ENCODE results near the gene ERN1. TPM values are rescaled to one million over a fixed set of nuclear protein-coding genes. Genes with fewer than 3 reads are reported as not detected.

The ERN1 gene
- total and polyA plus RNA-seq, 2 of the 13 experiments (the other 11 are each of a cell fraction or from before 2014, with no cell fraction given): 6.0 to 12.7 TPM

DNA sequence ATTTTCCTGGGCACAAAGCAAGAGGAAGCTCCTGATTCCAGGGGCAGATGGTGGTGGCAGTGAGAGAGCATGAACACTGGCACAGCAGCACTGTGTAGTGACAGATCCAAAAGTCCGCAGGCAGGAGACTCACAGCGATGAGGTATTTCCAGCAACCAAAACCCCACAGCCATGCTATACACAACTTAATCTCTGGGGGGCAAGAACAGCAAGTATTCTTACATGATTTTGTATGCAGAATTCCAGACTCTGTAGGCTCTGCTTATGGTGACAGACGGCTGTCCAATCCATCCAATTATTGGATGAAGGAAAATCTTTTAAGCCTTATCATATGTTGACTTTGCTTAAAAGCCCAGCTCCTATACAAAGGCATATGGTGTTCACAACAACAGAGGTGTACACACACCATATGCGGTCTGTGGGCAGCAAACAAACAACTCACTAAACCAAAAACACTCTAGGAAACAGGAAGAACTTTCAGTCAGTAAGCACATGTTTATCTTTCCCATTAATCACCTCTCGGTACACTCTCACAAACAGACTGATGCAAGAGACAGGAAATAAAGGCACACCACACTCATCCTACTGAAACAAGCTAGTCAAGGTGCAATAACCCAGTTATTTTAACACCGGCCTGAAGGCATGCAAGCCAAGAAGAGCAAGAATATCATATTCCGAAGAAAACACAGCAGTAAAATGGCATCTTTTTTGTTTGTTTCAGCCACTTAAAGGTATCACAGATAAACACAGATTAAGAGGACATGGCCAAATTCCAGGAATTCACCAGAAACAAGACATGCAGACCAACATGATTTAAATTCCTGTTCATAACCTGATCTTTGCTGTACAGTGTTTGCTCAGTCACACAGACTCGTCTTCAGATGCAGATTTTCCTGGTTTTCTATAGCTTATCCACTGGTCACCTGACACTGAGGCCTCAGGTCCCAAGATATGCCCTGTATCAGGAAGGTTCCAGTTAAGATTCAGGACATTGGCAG lies 47.8 kb downstream of the ERN1 start (continued):
- TF ChIP-seq, protein P1, sequence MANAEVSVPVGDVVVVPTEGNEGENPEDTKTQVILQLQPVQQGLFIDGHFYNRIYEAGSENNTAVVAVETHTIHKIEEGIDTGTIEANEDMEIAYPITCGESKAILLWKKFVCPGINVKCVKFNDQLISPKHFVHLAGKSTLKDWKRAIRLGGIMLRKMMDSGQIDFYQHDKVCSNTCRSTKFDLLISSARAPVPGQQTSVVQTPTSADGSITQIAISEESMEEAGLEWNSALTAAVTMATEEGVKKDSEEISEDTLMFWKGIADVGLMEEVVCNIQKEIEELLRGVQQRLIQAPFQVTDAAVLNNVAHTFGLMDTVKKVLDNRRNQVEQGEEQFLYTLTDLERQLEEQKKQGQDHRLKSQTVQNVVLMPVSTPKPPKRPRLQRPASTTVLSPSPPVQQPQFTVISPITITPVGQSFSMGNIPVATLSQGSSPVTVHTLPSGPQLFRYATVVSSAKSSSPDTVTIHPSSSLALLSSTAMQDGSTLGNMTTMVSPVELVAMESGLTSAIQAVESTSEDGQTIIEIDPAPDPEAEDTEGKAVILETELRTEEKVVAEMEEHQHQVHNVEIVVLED (CRISPR knock-in tag; IDR thresholded peaks at IDR 0.05; ENCODE audit: borderline replicate concordance): peak; percentile 72
- peak; percentile 83; the same call in 1 of the 2 replicates for TF ChIP-seq PPARG (CRISPR knock-in tag; conservative IDR thresholded peaks at IDR 0.05)
- 0 out of 2 replicates have a peak, but pooled peaks have one; percentile 38 for TF ChIP-seq ZNF598 (CRISPR knock-in tag; IDR thresholded peaks at IDR 0.05; ENCODE audit: borderline replicate concordance)
- no peak for TF ChIP-seq ZNF326 (CRISPR knock-in tag; IDR thresholded peaks at IDR 0.05; ENCODE audit: borderline replicate concordance)
- TF ChIP-seq, protein P2, sequence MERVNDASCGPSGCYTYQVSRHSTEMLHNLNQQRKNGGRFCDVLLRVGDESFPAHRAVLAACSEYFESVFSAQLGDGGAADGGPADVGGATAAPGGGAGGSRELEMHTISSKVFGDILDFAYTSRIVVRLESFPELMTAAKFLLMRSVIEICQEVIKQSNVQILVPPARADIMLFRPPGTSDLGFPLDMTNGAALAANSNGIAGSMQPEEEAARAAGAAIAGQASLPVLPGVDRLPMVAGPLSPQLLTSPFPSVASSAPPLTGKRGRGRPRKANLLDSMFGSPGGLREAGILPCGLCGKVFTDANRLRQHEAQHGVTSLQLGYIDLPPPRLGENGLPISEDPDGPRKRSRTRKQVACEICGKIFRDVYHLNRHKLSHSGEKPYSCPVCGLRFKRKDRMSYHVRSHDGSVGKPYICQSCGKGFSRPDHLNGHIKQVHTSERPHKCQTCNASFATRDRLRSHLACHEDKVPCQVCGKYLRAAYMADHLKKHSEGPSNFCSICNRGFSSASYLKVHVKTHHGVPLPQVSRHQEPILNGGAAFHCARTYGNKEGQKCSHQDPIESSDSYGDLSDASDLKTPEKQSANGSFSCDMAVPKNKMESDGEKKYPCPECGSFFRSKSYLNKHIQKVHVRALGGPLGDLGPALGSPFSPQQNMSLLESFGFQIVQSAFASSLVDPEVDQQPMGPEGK (CRISPR knock-in tag; IDR thresholded peaks at IDR 0.05): peak; percentile 31
- TF ChIP-seq, protein P3, sequence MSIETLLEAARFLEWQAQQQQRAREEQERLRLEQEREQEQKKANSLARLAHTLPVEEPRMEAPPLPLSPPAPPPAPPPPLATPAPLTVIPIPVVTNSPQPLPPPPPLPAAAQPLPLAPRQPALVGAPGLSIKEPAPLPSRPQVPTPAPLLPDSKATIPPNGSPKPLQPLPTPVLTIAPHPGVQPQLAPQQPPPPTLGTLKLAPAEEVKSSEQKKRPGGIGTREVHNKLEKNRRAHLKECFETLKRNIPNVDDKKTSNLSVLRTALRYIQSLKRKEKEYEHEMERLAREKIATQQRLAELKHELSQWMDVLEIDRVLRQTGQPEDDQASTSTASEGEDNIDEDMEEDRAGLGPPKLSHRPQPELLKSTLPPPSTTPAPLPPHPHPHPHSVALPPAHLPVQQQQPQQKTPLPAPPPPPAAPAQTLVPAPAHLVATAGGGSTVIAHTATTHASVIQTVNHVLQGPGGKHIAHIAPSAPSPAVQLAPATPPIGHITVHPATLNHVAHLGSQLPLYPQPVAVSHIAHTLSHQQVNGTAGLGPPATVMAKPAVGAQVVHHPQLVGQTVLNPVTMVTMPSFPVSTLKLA (IDR thresholded peaks at IDR 0.05): peak; percentile 85
- TF ChIP-seq HDAC2 (CRISPR knock-in tag; IDR thresholded peaks at IDR 0.05): peak; percentile 95
- TF ChIP-seq ZNF557 (CRISPR knock-in tag; IDR thresholded peaks at IDR 0.05): 0 out of 2 replicates have a peak, but pooled peaks have one; percentile 82
- peak; percentile 98 for TF ChIP-seq ZNF878 (CRISPR knock-in tag; IDR thresholded peaks at IDR 0.05)
- TF ChIP-seq ZNF605 (CRISPR knock-in tag; IDR thresholded peaks at IDR 0.05): peak; percentile 72; the same call in 1 of the 2 replicates
- TF ChIP-seq, protein P4, sequence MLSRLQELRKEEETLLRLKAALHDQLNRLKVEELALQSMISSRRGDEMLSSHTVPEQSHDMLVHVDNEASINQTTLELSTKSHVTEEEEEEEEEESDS (CRISPR knock-in tag; IDR thresholded peaks at IDR 0.05; ENCODE audit: borderline replicate concordance): peak; percentile 97; the same call in 1 of the 2 replicates
- TF ChIP-seq, protein P5, sequence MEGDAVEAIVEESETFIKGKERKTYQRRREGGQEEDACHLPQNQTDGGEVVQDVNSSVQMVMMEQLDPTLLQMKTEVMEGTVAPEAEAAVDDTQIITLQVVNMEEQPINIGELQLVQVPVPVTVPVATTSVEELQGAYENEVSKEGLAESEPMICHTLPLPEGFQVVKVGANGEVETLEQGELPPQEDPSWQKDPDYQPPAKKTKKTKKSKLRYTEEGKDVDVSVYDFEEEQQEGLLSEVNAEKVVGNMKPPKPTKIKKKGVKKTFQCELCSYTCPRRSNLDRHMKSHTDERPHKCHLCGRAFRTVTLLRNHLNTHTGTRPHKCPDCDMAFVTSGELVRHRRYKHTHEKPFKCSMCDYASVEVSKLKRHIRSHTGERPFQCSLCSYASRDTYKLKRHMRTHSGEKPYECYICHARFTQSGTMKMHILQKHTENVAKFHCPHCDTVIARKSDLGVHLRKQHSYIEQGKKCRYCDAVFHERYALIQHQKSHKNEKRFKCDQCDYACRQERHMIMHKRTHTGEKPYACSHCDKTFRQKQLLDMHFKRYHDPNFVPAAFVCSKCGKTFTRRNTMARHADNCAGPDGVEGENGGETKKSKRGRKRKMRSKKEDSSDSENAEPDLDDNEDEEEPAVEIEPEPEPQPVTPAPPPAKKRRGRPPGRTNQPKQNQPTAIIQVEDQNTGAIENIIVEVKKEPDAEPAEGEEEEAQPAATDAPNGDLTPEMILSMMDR (CRISPR knock-in tag; IDR thresholded peaks at IDR 0.05): no peak; the same call in 1 of the 2 replicates
- peak; percentile 63; the same call in 1 of the 2 replicates for TF ChIP-seq ZBTB7B (CRISPR knock-in tag; IDR thresholded peaks at IDR 0.05)
- peak; percentile 58; the same call in 1 of the 2 replicates for TF ChIP-seq ZC3H13 (CRISPR knock-in tag; IDR thresholded peaks at IDR 0.05)
- no peak for TF ChIP-seq SOX6 (IDR thresholded peaks at IDR 0.05)
- peak; percentile 98 for TF ChIP-seq SOX6 (CRISPR knock-in tag; IDR thresholded peaks at IDR 0.05)
- TF ChIP-seq SP1 (IDR thresholded peaks at IDR 0.05): no peak
- peak; percentile 12; the same call in 1 of the 2 replicates for TF ChIP-seq SP1 (CRISPR knock-in tag; IDR thresholded peaks at IDR 0.05)
- TF ChIP-seq, protein P6, sequence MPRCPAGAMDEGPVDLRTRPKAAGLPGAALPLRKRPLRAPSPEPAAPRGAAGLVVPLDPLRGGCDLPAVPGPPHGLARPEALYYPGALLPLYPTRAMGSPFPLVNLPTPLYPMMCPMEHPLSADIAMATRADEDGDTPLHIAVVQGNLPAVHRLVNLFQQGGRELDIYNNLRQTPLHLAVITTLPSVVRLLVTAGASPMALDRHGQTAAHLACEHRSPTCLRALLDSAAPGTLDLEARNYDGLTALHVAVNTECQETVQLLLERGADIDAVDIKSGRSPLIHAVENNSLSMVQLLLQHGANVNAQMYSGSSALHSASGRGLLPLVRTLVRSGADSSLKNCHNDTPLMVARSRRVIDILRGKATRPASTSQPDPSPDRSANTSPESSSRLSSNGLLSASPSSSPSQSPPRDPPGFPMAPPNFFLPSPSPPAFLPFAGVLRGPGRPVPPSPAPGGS (CRISPR knock-in tag; IDR thresholded peaks at IDR 0.05): peak; percentile 77; the same call in 1 of the 2 replicates
- peak; percentile 83; the same call in 1 of the 2 replicates for TF ChIP-seq NFATC3 (CRISPR knock-in tag; IDR thresholded peaks at IDR 0.05)

Data from HepG2 (cell line).